ENCODE results near the gene CST1.
"Not testable (repeated sequence)": the region's sequence is repeated elsewhere in the genome, so short reads cannot be mapped to it uniquely, and the experiment has no call there.

CST1 gene, protein sequence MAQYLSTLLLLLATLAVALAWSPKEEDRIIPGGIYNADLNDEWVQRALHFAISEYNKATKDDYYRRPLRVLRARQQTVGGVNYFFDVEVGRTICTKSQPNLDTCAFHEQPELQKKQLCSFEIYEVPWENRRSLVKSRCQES

DNA sequence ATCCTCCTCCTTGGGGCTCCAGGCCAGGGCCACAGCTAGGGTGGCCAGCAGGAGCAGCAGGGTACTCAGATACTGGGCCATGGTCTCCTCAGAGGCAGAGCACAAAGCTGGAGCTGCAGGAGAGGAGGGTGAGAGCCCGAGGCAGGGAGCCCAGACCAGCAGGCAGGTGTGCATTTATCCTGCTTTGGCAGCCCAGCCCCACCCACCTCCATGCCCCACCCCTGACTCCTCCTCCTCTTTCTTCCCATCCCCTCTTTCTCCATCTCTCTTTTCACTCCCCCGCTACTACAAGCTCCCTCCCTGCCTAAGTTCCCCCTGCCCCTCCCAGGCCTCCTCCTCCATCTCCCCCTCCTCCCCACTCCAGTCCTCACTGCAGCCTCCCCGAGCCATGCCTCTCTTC lies at the start of gene CST1:
Gene CST1 (minus strand): TSS at position 150 of the 400 bp plus-strand sequence. CDS start 69 bp downstream, at position 81.
- DNase-seq (ENCODE audit: low spot score): not testable (repeated sequence)

DNA sequence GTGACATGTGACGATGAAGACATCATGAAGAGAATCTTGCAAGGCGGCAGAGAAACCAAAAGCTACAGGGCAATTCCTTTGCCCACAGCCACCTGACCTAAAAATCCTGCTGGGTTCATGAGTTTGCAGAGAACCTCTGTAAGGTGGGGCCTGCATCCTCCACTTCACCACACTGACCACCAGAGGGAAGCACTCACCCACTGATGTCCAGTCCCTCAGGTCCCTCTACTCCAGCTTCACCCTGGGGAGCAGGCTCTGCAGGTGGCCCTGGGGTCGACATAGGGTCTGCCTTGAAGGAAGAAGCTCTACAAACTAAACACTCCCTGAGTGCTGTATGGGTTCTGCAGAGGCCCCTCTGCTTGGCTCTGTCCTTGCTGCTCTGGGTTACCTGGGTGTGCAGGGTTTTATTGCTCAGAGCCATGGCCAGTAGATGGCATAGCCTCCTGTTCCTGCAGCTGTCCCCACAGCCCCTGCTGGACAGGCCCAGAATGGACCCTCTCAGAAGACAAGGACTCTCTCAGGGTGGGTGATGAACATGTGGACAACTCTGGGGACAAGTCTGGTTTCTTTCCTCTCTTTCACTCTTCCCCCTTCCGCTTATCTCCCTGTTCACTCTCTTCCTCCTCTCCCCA lies 48.6 kb upstream of the CST1 start:
- not testable (repeated sequence) for DNase-seq (ENCODE audit: low spot score)

DNA sequence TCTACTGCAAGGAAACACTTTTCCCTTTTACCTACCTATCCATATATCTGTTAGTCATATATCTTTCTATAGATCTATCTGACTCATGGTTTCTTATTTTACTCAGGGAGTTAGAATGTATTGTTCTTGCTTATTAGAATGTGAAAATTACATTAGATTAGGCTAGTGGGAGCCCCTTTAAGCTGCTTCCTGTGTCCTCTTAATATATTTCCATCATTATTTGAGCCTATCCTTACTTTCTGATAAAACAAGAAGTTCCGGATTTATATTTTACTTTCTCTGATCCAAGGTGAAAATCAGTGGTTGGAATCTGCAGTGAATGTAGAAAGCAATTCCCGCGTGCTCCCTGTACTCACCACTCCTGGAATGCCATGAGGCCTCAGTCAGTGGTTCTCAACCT lies 44.8 kb upstream of the CST1 start:
- DNase-seq (ENCODE audit: low spot score): no peak

DNA sequence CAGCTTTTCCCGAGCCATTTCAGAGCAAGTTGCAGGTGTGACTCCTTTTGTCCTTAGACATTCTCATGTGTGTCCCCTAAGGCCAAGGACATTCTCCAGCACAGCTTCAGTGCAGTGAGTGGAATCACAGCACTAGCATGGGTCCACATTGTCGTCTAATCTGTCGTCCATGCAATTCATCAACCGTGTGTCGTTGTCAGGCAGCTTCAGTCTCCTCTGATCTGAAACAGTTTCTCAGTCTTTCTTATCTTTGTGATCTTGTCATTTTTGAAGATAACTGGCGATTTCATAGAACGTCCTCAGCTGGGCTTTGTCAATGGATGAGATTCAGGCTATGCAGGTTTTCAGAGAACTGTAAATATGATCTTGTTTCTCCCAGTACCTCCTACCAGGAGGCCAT lies 44.1 kb upstream of the CST1 start:
- DNase-seq (ENCODE audit: low spot score): no peak

DNA sequence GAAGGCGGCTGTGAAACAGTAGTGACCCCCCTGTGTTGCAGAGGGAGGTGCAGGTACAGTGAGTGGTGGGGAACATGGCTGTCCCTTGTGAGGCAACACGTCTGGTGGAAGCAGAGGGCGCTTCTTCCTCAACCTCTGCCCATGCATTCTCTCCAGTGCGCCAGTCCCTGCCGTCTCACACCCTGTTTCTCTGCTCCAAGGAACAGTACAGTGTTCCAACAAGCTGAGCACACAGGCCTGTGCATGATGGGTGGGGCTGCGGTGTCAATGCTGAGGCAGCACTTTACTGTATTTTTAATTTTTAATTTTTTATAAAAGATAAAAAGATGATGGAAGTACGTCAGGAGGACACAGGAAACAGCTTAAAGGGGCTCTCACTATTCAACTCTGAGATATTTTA lies 43.3 kb upstream of the CST1 start:
- no peak for DNase-seq (ENCODE audit: low spot score)

DNA sequence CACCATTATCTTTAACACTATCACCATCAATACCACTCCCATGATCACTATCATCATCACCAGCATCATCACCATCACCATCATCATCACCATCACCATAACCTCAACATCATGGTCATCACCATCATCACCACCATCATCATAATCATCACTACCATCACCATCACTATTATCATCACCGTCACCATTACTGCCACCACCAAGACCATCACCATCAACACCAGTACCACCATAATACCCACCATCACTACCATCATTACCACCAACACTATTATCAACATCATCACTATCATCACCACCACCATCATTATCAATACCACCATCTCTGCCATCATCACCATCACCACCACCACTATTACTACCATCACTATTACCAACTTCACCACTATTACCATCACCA lies 32.7 kb upstream of the CST1 start:
- DNase-seq (ENCODE audit: low spot score): no peak

DNA sequence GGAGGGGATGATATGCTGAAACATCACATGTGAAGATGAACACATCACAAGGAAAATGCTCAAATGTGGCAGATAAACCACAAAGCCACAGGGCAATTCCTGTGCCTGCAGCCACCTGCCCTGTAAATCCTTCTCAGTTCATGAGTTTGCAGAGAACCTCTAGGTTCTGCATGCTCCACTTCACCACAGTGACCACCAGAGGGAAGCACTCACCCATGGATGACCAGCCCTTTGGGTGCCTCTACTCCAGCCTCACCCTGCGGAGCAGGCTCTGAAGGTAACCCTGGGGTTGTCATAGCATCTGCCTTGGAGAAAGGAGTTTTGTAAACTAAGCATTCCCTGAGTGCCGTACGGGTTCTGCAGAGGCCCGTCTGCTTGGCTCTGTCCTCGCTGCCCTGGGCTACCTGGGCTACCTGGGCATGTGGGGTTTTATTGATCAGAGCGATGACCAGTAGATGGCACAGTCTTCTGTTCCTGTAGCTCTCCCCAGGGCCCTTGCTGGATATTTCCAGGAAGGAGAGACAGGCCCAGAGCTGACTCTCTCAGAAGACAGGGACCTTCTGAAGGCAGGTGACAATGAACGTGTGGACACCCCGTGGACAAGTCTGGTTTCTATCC lies 31.7 kb upstream of the CST1 start:
- DNase-seq (ENCODE audit: low spot score): peak; percentile 46

DNA sequence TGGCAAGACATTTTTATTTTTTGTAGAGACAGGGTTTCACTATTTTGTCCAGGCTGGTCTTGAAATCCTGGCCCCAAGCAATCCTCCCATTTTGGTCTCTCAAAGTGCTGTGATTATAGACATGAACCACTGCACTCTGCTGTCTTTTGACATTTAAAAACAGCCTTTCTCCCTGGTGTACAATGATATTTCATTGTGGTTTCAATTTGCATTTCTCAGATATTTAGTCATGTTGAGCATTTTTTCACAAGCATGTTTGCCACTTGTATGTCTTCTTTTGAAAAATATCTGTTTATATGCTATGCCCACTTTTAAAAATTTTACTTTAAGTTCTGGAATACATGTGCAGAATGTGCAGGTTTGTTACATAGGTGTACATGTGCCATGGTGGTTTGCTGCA lies 27.9 kb upstream of the CST1 start:
- DNase-seq (ENCODE audit: low spot score): peak; percentile 8

DNA sequence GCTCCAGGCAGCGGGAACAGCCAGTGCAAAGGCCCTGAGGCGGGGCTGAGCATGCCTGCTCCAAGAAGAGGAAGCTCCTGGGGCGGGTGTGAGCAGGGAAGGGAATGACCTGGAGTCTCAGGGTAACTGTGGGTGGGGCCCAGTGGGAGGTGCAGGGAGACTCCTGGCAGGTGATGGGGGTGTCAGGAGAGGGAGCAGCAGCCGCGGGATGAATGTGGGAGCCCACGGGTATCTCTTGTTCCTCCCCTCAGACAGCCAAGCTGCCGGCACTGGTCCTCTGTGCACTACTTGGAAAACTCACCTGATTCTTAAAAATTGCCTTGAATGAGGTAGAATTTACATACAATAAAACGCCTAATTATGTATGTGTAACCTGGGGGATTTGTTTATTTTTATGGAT lies 26.6 kb upstream of the CST1 start:
- DNase-seq (ENCODE audit: low spot score): not testable (repeated sequence)

DNA sequence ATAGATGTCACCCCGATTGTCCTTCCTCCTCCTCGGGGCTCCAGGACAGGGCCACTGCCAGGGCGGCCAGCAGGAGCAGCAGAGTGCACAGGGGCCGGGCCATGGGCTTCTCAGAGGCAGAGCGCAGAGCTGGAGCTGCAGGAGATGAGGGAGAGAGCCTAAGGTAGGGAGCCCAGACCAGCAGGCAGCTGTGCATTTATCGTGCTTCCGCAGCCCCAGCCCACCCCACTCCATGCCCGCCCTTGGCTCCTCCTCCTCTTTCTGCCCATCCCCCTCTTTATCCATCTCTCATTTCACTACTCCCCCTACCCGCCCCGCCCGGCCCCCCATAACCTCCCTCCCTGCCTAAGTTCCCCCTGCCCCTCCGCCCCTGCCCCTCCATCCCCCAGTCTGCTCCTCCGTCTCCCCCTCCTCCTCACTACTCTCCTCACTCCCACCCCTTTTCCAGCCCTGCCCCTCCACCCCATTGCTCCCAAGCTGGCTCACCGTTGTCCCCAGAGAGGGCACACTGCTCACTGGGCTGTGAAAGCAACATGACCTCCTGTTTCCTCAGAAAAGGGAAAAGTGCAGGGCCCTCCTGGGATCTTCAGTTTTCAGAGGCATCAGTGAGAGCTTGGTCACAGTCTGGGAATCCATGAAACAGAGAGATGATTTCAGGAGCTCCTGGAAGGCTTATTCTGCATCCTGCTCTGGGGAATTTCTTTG lies 25.5 kb upstream of the CST1 start:
- DNase-seq (ENCODE audit: low spot score): no peak

DNA sequence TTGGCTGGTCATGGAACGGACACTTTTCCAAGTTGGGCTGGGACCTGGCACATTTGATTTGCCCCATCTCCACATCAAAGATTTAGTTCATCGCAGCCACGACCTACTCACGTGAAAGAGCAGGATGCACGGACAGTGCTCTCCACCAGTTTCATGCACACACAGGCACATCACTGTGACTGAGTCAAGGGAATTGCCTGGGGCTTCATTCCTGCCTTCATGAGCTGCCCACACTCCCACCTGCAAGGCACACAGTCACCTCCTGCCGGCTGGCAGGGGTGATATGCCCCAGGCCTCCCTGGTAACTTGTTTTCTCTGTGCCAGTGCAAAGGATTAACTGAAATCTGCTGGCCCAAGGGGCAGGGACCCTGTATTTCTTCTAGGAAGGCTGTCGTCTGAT lies 23.3 kb upstream of the CST1 start:
- no peak for DNase-seq (ENCODE audit: low spot score)

DNA sequence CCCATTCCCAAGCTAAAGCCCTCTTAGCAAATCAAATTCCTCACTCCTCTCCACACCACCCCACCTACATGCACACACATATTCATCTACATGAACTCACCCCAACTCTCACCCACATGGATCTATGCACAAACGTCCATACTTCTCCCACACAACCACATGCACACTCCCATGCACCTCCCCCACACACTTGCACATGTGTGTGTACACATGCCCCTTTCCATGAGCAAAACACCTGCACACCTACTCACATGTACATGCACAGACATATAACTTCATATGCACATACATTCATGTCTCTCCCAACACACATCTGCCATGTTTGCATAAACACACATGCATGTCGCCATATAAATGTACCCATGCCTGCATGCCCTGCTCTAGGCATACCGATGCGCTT lies 22.8 kb upstream of the CST1 start:
- no peak for DNase-seq (ENCODE audit: low spot score)

DNA sequence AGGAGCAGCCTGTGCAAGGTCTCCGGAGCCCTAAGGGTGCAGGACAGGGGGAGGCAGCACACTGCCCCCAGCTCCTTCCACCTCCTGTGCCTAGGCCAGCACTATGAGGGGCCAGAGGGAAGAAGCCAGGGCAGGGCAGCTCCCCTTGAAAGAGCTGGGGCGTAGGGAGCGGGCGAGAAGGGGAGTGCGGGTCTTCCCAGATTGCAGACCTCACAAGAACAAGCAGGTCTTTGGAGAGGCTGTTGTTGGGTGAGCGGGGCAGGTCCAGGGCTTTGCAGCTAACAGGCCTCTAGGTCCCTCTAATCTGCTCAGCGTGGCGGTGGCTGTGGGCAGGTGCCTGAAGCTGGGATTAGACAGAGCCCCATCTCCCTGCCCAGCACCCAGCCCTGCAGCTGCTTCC lies 22.4 kb upstream of the CST1 start:
- DNase-seq (ENCODE audit: low spot score): no peak

DNA sequence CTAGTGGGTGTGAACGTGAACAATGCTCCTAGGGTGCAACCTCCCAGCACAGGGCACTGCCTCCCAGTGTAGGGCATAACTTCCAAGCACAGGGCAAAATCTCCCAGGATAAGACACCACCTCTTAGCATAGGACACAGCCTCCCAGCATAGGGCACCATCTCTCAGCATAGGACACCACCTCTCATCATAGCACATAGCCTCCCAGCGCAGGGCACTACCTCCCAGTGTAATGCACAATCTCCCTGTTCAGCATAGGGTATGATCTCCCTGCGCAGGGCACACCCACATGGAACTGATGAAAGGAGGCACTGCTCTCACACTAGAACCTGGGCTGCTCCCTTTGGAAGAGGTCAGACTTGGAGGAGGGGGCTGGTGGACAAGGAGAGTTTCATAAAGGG lies 21.3 kb upstream of the CST1 start:
- no peak for DNase-seq (ENCODE audit: low spot score)

DNA sequence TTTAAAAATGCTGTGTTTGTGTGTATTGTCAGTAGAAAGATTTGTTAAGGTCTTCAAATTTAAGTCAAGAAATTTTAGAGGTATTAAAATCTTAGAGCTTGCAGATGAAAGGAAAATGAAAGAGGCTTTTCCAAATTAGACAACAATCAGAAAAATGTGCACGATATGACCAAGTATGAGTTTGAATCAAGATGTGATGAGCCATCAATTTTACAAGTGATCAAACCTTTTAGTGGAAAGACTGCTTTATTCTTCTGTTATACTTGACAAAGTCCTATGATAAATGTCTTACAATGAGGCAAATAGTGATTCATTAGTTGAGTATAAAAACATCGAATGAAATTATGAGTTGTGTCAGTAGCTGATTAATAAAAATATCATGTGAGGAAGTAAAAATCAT lies 19.6 kb upstream of the CST1 start:
- no peak for DNase-seq (ENCODE audit: low spot score)

DNA sequence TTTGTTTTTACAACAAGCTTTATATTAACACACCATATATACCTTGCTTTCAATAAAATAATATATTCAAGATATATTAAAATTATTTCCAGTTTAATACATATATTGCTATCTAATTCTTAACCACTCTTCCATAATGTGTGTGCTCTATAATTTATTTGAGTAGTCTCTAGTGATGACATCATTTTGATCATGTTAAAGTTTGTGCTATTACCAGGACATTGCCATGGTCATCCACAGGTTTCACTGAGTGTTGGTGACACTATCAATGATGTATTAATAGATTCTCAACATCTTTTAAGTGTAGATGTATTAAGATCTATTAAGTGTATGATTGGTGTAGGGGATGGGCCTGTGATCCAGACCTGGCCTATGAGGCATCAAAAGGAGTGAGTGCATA lies 17.8 kb upstream of the CST1 start:
- DNase-seq (ENCODE audit: low spot score): not testable (repeated sequence)

DNA sequence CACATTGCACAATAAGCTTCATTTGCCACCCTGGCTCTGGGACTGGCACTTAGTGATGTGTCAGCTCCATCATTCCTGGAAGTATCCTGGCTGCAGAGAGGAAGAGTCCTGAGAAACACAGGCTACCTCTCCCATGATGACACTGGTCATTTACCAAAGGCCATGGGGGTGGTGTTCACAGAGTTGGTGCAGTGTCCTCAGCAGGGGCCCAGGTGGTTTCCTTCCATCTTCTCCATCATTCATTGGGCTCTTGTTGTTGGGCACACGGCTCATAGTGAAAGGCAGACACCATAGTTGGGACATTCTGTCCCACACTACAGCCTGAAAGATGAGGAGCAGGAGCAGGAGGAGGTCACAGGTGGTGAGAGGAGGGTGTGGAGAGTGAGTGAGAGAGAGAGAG lies 15.8 kb upstream of the CST1 start:
- no peak for DNase-seq (ENCODE audit: low spot score)

DNA sequence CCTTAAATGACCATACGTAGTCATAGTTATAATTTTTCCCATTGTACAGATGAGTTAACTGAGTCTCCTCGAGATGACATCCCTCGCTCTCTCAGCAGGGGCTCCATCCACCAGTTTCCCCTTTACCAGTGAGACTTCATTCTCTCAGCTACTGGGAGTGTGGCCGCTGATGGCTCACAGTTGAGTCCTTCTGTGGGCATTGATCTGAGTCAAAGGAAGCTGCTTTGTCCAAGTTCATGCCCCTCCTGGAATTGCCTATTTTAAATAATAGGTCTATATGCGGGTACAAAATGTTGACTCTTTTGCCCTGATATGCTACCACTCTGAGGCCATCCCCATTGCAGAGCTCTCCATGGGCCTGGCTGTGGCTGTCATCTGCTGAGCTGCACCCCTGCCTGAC lies 14.8 kb upstream of the CST1 start:
- DNase-seq (ENCODE audit: low spot score): no peak

DNA sequence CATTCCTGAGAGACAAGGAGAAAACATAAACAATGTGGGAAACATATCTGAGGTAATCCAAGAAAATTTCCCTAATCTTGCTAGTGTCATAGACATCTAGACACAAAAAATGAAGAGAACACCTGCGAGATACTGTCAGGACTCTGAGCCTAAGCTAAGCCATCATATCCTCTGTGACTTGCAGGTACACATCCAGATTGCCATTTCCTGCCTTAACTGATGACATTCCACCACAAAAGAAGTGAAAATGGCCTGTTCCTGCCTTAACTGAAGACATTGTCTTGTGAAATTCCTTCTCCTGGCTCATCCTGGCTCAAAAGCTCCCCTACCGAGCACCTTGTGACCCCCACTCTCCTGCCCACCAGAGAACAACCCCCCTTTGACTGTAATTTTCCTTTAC lies 13.9 kb upstream of the CST1 start:
- not testable (repeated sequence) for DNase-seq (ENCODE audit: low spot score)

DNA sequence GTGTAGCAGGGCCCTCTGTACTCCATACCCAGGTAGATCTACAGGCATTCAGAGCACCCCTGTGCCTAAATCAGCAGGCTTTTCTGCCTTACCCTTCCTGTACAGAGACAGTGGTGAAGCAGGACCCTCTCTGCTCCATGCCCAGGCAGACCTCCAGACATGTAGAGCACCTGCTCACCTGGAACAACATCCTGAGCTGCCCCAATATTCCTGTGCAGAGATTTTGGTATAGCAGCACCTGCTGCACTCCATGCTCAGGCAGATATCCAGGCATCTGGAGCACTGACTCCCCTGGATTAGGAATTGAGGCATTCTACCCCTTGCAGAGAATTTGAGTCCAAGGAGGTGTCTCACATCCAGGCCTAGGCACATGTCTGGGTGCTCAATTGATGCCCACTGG lies 12.6 kb upstream of the CST1 start:
- no peak for DNase-seq (ENCODE audit: low spot score)

DNA sequence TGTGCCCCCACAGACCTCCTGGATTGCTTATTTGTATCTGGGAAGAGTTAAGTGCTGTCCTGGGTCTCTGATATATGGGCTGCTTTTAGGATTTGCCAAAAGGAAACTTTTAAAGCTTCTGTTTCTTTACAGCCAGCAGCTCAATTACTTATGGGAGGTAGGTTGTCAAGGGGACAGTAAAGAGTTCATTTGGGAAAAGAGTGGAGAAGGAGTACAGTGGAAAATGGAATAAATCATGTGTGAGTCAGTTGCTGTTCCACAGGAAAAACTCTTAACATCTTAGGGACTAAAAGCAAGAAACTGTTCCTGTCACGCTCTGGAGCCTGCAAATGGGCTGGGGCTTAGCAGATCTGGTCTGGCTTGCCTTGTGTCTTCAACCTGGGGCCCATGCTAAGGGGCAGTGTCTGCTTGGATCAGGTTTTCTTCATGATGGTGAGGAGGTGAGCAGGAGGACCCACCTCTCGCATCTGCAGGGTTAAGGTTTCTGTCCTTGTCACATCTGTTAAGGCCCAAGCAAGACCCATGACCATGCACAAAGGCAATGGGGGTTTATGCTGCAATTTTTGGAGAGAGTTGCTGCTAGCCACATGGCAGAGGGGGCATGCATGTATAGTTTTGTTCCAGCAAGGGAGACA lies 8.7 kb upstream of the CST1 start:
- no peak for DNase-seq (ENCODE audit: low spot score)

DNA sequence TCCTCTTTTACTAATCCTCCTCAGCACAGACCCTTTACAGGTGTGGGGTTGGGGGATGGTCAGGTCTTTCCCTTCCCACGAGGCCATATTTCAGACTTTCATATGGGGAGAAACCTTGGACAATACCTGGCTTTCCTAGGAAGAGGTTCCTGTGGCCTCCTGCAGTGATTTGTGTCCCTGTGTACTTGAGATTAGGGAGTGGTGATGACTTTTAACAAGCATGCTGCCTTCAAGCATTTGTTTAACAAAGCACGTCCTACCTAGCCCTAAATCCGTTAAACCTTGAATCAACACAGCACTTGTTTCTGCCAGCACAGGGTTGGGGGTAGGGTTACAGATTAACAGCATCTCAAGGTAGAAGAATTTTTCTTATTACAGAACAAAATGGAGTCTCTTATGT lies 6.1 kb upstream of the CST1 start:
- not testable (repeated sequence) for DNase-seq (ENCODE audit: low spot score)

DNA sequence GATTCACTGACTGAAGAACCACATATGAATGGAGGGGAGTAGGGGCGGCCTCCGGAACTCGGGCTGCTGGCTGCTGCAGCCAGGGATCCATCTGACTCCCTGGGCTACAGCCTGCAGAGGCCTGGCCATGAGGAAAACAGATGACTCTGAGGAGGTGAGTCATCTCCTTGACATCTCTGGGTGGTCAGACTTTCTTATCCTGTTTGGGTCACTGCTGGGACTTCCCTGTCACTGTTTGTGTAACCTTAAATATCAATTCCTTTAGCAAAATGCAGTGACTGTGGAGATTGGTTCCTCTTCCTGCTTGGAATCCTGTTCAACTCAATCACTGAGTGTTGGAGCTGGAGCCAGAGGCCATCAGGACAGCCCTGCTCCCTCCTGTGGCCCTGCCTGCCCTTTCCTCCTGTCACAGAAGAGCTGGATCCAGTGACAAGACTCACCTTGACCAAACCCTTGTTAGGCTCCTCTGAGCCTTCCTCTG lies 4.4 kb upstream of the CST1 start:
- peak; percentile 19 for DNase-seq (ENCODE audit: low spot score)
